GM18867 (cell line): ENCODE data around the gene CMIP.

Experiments used
- ATAC-seq: cut with Tn5 transposase; IDR thresholded peaks from one replicate; pipeline ENCODE4 v1.9.1; 2021; ENCODE audit warnings: mild to moderate bottlenecking, moderate library complexity; ENCODE audit not compliant: unreplicated experiment

CMIP gene

GRCh38 chr16:81527477-81528178 lies 83.0 kb downstream of the CMIP start:
- no peak for ATAC-seq

GRCh38 chr16:81528256-81528655 lies 83.6 kb downstream of the CMIP start:
- no peak for ATAC-seq

- no peak for ATAC-seq
Observed at GRCh38 chr16:81530296-81530721, 85.7 kb downstream of the CMIP start.

DNA sequence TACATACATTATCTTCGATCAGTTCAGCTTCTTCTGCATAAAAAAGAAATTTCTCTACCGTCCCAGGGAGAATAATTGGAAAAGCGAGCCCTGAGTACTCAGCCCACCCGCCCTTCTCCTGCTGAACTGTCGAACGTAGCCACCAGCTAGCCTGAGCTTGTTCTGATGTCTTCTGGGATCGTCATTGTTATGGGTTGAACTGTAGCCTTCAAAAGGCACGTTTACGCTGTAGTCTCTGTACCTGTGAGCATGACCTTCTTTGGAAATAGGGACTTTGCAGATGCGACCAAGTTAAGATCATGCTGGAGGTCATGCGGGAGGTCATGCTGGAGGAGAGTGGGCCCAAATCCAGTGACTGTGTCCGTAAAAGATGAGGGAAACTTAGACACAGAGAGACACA lies 86.2 kb downstream of the CMIP start:
- ATAC-seq = no peak

DNA sequence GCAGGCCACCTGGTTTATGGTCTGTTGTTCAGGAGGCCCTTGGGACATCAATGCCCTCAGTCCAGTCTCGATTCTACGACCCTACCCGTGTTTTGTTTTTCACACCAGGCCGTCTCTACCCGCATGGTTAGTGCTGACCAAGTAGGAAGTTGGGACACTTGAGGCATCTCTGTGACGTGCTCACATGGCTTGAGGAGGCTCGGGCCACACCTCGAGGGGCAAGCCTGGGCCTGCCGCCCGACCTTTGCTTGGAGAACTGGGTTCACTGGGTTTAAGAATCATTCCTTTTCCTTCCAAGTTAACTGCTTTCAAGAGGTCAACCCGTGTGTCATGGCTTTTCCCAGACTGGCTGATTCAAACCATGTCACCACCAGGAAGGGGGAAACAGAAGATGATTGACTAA lies 86.8 kb downstream of the CMIP start:
- ATAC-seq = no peak

DNA sequence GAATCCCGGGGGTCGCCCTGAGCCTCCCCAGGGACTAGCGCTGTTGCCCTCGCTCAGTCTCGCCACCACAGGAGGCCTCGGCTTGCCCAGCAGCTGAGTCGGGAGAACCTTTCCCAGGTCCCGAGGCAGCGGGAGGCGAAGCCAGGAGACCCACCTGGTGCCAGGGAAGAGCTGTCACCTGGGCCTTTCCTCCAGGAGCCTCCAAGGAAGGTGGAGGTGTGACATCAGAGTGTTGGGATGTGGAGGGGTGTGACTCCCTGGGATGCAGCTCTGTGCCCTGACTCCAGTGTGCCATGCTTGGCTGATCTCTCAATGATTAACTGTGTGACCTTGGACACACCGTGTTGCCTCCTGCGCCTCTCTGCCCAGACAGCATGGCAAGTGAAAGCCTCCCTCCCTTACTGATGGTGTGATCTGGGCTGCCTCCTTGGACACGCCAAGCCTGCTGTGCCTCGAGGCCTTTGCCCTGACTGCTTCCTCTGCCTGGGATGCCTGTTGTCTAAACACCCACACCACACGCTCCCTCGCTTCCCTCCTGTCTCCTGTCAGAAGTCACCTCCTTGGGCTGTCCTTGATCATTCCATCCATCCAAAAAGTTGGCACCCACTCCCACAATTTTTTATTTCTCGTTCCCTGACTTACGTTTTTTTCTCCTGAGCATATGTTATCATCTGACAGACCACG lies 88.0 kb downstream of the CMIP start:
- no peak for ATAC-seq

GRCh38 chr16:81533175-81533507 lies 88.5 kb downstream of the CMIP start:
- ATAC-seq = no peak

DNA sequence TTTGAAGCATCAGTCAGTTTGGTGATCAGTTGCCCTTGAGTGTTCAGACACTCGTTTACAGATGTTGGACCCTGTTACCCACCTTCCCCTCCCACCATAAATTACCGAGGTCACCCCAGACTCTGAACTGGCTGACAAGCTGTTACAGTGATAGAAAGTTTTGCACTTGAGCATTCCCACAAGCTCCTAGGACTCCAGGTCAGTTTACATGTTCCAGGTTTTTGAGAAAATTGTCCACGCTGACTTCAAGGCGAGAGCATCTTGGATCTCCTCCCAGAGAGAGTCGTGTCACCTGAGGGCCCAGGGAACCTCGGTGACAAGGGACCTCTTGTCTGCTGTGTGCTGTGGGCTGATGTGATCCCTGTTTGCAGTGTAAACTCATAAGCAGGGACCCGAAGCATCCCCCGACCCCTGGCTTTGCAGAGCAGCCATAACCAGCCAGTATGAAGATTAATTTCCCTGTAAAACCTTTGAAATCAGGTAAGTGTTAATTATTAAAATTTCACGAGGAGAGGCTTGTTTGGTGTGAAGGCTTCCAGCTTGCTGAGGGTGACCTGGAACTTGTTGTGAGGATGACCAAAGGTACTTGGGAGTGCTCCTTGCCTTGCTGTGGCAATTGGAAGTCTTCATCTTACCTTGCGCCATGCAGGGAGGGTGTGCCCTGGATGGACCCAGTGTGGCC lies 91.2 kb downstream of the CMIP start:
- no peak for ATAC-seq

DNA sequence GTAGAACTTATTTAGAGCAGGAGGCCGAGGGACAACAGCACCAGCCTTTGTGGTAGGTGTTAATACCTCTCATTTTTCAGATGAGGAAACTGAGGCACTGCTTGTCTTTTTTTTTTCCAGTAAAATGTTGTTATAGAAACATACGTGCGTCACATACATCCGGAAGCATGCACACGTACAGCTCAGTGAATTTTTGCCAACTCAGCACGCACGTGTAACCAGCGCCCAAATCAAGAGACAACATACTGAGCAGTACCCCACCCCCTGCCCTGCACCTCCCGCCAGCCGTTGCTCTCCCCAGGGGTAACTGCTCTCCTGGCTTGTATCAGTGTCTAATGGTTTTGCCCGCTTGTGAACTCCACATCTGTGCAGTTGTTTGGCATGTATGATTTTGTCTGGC lies 92.0 kb downstream of the CMIP start:
- ATAC-seq = no peak

GRCh38 chr16:81537721-81538561 lies 93.3 kb downstream of the CMIP start:
- ATAC-seq = no peak

- ATAC-seq = no peak
Observed at GRCh38 chr16:81539009-81539758, 94.6 kb downstream of the CMIP start.

DNA sequence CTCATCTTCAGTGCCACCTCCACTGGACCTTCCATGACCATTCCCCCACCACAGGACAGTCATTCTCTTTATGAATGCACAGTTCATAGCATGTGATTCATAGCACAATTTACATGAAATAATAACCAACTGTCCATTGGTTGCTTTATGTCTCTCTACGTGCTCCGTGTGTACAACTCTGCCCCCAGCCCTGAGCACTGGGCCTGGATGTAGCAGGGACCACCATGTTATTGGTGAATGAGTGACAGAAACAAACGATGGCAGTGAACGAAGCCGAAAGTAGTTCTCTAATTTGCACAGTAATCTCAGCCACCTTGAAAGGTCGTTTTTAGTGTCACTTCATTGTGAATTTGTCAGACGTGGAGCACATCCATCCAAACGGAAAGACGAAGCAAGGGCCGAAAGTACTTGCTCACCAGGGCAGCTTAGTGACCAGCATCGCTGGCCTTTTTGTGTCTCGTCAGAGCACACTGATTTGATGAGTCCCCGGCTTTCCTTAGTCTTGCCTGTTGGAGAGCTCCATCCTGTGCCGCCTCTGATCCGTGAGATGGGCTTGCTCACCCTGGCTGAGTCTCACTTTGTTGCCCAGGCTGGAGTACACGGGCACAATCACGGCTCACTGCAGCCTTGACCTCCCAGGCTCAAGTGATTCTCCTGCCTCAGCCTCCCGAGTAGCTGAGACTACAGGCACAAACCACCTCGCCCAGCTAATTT lies 95.3 kb downstream of the CMIP start:
- no peak for ATAC-seq

GRCh38 chr16:81541314-81541713 lies 96.7 kb downstream of the CMIP start:
- ATAC-seq = no peak

DNA sequence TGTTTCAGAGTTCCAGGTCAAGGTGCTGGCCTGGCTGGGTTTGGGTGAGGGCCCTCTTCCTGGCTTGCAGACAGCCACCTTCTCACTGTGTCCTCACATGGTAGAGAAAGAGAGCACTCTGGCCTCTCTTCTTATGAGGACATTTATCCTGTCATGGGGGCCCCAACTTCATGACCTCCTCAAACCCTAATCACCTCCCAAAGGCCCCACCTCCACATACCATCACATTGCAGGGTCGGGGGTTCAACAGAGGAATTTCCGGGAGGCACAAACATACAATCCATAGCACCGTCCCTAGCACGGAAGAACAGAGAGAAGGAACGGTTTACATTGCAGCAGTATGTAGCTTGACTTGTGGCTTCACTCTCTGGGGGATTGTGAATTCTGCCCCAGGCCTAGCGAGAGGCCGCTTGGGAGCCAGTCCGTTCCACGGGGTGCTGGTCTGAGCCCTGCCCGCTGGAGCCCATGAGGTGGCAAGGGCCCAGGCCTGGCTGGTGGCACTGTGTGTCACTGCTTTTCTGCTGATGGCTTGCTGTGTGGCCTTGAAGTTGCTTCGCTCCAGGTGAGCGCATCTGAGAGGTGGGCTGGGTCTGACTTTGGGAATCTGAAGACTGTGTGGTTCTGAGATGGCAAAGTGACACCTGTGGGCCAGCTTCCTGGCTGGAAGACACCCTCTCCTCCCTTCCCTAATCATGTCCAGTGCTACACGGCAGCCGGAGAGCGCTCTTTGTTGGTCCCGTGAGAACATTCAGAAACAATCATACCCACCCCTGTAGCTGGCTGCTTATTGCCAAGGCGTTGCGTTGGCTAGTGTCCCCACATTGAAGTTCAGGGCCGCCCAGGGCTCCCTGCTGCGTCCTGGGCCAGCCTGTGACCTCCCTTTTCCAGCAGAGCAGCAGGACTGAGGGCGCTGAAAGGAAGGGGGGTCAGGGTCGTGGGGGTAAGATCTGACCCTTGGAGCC lies 98.3 kb downstream of the CMIP start:
- ATAC-seq = no peak

- ATAC-seq = no peak
Observed at GRCh38 chr16:81543571-81543970, 99.0 kb downstream of the CMIP start.

DNA sequence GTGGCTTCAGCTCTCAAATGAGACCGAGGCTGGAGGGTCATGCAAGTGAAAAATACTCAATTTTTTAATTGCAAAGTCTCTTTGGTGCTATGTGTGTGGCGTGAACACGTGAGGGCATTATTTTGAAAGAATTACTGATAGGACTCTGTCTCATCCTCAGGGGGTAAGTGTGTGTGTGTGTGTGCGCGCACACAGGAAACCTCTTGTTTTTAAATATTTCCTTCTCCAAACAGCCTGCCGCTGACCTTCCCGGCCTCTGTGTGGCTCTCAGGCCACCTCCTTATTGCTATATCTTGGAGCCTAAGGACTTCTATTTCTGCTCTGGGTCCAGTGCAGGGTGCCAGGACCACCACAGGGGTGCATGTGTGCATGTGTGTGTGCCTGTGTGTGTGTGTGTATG lies 99.7 kb downstream of the CMIP start:
- no peak for ATAC-seq

DNA sequence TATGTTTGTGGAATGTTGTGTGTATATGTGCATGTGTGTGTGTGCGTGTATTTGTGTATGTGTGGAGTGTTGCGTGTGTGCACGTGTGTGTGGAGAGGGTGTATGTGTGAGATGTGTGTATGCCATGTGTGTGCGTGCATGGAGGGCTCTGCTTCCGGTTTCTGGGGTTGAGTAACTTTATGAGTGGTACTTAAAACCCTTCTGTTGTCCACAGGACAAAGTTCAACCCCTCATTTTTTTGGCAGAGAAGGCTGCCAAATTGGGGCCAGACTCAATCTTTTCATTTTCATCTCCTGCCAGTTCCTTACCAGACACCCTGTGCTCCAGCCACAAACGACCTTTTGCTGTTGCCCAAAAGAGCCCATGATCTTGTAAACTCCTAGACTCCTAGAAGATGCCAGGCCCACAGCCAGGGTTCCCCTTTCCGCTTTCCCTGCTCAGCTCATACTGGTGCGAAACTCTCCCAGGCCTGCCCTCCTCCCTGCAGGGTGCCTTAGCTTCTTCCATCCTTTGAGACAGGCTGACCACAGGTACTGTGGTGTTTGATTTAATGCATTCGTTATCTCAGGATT lies 100.2 kb downstream of the CMIP start:
- ATAC-seq = no peak

- no peak for ATAC-seq
Observed at GRCh38 chr16:81545470-81546250, 101.1 kb downstream of the CMIP start.
